Measurements from ENCODE around the gene PPP3CA. TPM values are rescaled to one million over a fixed set of nuclear protein-coding genes. Genes with fewer than 3 reads are reported as not detected.

Gene PPP3CA
- total RNA-seq, 1 donor from 2014 or later, result 29.9 TPM

- H3K27me3 Mint-ChIP-seq (ENCODE audit: unreplicated experiment), result no peaks in the 10 kb centered on the region
- no peaks in the 10 kb centered on the region for H3K36me3 Mint-ChIP-seq (ENCODE audit: unreplicated experiment)
- H3K4me3 Mint-ChIP-seq (ENCODE audit: unreplicated experiment), result no peak overlapping the region
- no peaks in the 10 kb centered on the region for H3K9me3 Mint-ChIP-seq (ENCODE audit: unreplicated experiment)
- no peaks in the 10 kb centered on the region for H3K4me1 Mint-ChIP-seq (ENCODE audit: low read depth, unreplicated experiment)
- no peak for TF ChIP-seq CTCF (IDR thresholded peaks at IDR 0.05; ENCODE audit: partially characterized antibody, unreplicated experiment)
- DNase-seq, result no peak
- H3K27ac Mint-ChIP-seq (ENCODE audit: unreplicated experiment), result no peak overlapping the region
Measured at GRCh38 chr4:101074326-101074725, 273.0 kb downstream of the PPP3CA start.

GRCh38 chr4:101071241-101071640 lies 276.1 kb downstream of the PPP3CA start:
- H3K27ac Mint-ChIP-seq (ENCODE audit: unreplicated experiment), result no peak overlapping the region
- no peaks in the 10 kb centered on the region for H3K36me3 Mint-ChIP-seq (ENCODE audit: unreplicated experiment)
- no peaks in the 10 kb centered on the region for H3K4me1 Mint-ChIP-seq (ENCODE audit: low read depth, unreplicated experiment)
- no peak for DNase-seq
- H3K9me3 Mint-ChIP-seq (ENCODE audit: unreplicated experiment), result no peaks in the 10 kb centered on the region
- no peak for TF ChIP-seq CTCF (IDR thresholded peaks at IDR 0.05; ENCODE audit: partially characterized antibody, unreplicated experiment)
- peaks cover 2% of the 10 kb centered on the region for H3K27me3 Mint-ChIP-seq (ENCODE audit: unreplicated experiment)
- no peak overlapping the region for H3K4me3 Mint-ChIP-seq (ENCODE audit: unreplicated experiment)

- H3K4me1 Mint-ChIP-seq (ENCODE audit: low read depth, unreplicated experiment), result no peaks in the 10 kb centered on the region
- H3K36me3 Mint-ChIP-seq (ENCODE audit: unreplicated experiment), result no peaks in the 10 kb centered on the region
- H3K27ac Mint-ChIP-seq (ENCODE audit: unreplicated experiment), result no peak overlapping the region
- H3K4me3 Mint-ChIP-seq (ENCODE audit: unreplicated experiment), result no peak overlapping the region
- H3K27me3 Mint-ChIP-seq (ENCODE audit: unreplicated experiment), result peaks cover 2% of the 10 kb centered on the region
- no peaks in the 10 kb centered on the region for H3K9me3 Mint-ChIP-seq (ENCODE audit: unreplicated experiment)
- TF ChIP-seq CTCF (IDR thresholded peaks at IDR 0.05; ENCODE audit: partially characterized antibody, unreplicated experiment), result no peak
- no peak for DNase-seq
Measured at GRCh38 chr4:101068115-101068514, 279.2 kb downstream of the PPP3CA start.

- H3K9me3 Mint-ChIP-seq (ENCODE audit: unreplicated experiment), result no peaks in the 10 kb centered on the region
- TF ChIP-seq CTCF (IDR thresholded peaks at IDR 0.05; ENCODE audit: partially characterized antibody, unreplicated experiment), result no peak
- H3K27ac Mint-ChIP-seq (ENCODE audit: unreplicated experiment), result no peak overlapping the region
- no peaks in the 10 kb centered on the region for H3K36me3 Mint-ChIP-seq (ENCODE audit: unreplicated experiment)
- no peak overlapping the region for H3K4me3 Mint-ChIP-seq (ENCODE audit: unreplicated experiment)
- peaks cover 2% of the 10 kb centered on the region for H3K27me3 Mint-ChIP-seq (ENCODE audit: unreplicated experiment)
- DNase-seq, result no peak
- no peaks in the 10 kb centered on the region for H3K4me1 Mint-ChIP-seq (ENCODE audit: low read depth, unreplicated experiment)
Measured at GRCh38 chr4:101067383-101067782, 279.9 kb downstream of the PPP3CA start.

- H3K4me3 Mint-ChIP-seq (ENCODE audit: unreplicated experiment), result no peak overlapping the region
- no peaks in the 10 kb centered on the region for H3K36me3 Mint-ChIP-seq (ENCODE audit: unreplicated experiment)
- DNase-seq, result no peak
- H3K27ac Mint-ChIP-seq (ENCODE audit: unreplicated experiment), result no peak overlapping the region
- peaks cover 2% of the 10 kb centered on the region for H3K27me3 Mint-ChIP-seq (ENCODE audit: unreplicated experiment)
- TF ChIP-seq CTCF (IDR thresholded peaks at IDR 0.05; ENCODE audit: partially characterized antibody, unreplicated experiment), result no peak
- no peaks in the 10 kb centered on the region for H3K9me3 Mint-ChIP-seq (ENCODE audit: unreplicated experiment)
- H3K4me1 Mint-ChIP-seq (ENCODE audit: low read depth, unreplicated experiment), result no peaks in the 10 kb centered on the region
Measured at GRCh38 chr4:101066626-101067170, 280.6 kb downstream of the PPP3CA start.

Data from glutamatergic neuron (in vitro differentiated cells).